Muscle of arm (tissue), 12 donors: ENCODE results near the gene SWAP70. TPM values are rescaled to one million over a fixed set of nuclear protein-coding genes. Genes with fewer than 3 reads are reported as not detected.

Source experiments
- DNase-seq: peaks from one replicate; pipeline ENCODE4 v3.0.0-alpha.2; 2013
- polyA plus RNA-seq, 12 donors: library from polyadenylated mRNA; unstranded; fragments of 120-200 nt; gene quantifications; one replicate each; pipeline ENCODE4 v1.2.1, GENCODE V29; 2013; ENCODE audit not compliant: insufficient read length in 12 of 12

Gene SWAP70
- polyA plus RNA-seq, 12 donors, result 11.9 to 24.4 (median 14.9) TPM; not detected in 1

- no peak for DNase-seq
Measured at GRCh38 chr11:9773524-9773923, 109.6 kb downstream of the SWAP70 start.

- no peak for DNase-seq
Measured at GRCh38 chr11:9774109-9774508, 110.2 kb downstream of the SWAP70 start.

DNA sequence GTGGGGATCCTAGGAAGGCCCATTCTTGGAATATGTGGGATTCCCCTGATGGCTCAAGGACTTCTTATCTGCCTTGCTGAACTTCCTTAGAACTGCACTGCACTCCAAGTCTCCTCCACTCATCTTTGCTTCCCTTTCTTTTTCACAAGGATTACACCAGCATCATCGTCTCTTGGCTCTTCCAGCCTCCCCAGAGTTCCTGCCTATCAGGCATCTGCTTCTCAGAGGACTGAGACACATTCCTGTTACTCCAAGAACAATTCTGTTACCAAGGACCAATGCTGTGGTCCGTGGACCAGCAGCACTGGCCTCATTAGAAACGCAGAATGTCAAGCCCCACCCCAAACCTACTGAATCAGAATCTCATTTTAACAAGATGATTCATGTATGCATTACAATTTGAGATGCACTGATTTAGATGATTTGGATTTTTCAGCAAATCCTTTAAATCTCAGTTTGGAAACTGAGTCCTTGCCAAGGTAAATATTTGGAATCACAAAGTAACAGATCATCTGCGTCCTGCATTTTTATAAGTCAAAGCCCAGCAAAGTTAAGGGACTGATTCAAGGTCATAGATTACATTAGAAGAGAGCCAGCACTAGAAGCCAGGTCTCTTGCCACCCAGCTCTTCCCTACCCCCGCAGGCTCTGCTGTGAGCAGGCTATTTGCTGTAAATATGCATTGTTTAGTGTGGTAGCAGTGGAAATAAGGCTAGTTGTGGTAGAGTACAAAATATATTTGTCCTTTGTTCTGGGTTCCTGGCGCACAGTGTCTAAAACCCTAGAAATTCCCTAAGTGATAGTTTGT lies 110.9 kb downstream of the SWAP70 start:
- DNase-seq, result no peak

DNA sequence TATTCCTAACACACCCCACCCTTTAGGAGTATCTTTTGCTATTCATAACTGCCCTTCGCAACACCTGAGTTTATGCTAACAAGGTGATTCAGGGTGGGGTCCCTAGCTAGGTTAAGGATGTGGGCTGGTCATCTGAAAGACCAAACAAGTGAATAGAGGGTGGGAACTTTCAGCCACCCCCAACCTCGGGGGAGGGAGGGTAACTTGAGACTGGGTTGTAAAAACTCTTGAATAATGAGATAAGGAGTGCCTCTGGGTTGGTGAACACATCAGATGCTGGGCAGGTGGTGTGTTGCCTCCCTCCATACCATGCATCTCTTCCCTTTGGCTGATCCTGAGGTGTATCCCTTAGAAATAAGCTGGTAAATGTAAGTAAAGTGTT lies 111.5 kb downstream of the SWAP70 start:
- DNase-seq, result no peak

DNA sequence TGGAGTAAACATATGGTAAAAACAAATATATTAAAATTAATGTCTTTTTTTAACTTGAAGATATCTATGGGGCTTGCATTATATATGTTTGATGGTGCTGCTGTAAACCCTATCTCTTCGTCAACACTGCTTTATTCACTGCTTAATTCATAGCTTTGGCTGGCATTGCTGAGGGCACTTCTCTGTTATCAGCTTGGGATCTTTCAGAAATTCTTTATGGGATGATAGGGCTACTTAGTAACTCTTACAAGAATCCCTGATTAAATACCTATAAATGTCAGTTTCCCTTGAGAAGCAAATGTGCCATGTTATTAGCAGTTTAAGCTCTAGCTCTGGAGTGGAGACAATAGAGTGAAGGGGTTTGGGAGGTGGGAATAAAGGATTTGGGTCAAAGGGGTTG lies 112.3 kb downstream of the SWAP70 start:
- DNase-seq, result no peak

DNA sequence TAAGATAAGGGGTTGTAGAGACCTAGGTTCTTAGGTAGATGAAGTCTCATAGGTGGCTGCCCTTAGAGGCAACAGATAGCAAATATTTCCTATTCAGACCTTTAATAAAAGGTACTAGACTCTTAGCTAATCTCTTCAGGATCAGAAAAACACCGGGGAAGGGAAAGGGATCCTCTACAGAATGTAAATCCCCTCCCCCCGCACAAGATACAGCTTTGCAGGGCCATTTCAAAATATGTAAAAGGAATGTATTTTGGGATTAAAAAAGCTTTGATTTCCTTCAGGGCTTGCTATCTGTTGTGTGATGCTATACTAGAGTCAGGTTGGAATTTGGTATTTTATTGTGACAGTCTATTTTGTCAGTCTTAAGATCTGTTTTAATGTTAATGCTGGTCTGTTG lies 113.2 kb downstream of the SWAP70 start:
- DNase-seq, result no peak

- DNase-seq, result no peak
Measured at GRCh38 chr11:9777525-9777924, 113.6 kb downstream of the SWAP70 start.

- no peak for DNase-seq
Measured at GRCh38 chr11:9780929-9781328, 117.1 kb downstream of the SWAP70 start.

DNA sequence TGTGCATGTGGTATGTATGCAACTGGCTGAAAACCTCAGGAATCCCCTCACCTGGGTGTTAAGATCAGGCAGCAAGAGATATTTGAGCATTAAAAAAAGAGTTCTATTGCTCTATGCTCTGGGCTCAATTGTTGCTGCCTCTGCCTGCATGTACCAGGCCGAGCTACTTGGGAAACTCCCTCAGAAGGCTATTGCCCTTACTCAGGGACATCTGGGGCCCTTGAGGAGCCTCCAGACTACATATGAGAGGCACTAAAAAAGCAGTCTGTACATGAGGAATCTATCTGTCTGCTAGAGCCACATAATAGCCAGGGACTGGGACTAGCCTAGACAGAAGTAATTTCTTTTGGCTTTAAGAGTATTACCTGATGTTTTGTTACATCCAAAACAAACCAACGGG lies 120.1 kb downstream of the SWAP70 start:
- no peak for DNase-seq

DNA sequence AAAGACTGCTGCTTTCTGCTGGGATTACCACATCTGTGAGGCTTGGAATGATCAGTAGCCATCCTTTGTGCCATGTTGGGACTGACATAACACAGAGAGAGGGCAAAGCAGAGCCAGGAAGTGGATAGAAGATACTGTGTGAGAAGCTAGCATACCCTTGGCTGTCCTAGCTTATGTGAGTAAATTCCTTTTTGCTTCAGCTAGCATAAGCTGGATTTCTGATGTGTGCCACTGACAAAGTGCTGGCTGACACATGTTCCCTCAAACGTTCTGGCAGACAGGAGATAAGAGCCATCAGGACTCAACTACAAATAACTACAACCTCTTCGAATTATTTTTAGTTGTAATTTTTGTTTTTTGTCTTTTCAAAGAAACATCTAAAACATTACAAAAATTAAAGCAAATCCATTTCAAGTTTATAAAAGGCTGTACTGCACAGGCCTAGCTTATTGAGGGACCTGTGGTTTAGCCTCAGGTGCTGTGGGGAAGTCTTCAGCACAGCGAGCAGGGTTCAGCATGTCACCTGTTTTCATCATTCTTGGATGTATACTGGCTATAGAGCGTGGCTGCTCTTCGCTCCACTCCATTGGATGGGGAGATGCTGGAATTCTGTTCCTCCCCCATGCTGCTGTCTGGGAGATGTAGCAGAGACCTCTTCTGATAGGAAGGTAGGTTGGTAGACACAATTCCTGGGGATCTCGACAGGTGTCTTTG lies 120.9 kb downstream of the SWAP70 start:
- DNase-seq, result no peak

DNA sequence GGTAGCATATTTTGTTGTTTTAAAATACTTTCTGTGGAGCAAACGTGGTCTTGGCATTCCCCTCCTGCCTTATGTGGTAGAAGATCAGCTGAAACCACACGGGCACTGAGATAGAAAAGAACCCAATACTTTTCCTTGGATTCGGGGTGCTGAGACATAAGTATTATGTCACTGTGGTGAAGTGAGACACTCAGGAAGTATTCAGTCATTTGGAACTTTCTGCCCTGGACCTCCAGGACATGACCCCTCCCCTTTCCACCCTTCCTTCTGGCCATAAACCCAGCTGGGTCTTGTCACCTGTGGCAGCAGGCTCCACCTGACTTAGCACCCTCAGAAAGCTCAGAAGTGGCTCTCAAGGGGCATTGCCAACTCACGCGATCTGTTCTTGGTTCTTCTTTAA lies 123.4 kb downstream of the SWAP70 start:
- no peak for DNase-seq

DNA sequence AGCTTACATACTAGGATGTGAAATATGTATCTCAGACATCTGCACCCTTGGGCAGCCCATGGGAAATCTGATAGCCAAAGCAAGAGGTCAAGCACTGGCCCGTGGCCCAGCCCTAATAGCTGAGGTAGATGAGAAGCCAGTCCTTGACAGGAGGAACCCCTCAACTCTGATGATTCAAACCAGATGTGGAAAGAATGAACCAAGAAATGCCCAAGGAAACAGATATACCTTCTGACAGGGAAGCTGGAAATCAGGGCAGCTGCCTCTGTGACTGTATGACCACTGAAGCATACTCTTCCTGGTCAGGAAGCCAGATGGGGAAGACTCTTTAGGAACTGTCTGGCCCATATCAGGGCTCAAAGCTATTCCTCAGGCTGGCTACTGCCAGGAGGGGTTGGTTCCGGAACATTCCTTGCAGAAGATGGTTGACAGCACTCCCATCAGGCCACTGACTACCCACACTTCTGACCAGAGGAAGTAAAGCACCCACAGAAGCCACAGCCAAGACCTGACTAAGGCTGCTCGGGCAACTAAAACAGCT lies 124.2 kb downstream of the SWAP70 start:
- DNase-seq, result no peak

DNA sequence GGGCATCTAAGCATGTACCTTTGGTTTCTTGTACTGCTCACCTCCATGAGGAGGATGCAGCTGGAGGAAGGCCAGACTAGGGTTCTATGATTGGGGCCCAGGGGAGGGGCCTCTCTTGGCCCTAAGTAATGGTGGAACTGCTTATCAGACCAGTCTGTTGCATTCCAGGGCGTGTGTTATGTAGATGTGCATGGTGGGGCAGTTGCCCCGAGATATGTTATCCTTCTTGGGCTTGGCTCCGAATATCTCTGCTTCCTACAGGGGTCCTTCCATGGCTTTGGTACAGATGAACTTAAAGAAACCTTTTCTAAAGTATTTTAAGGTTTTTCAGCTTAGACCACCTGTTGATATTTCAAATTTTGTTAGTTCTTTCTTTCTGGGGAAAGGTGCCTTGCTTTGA lies 126.0 kb downstream of the SWAP70 start:
- DNase-seq, result no peak

- no peak for DNase-seq
Measured at GRCh38 chr11:9790703-9791102, 126.8 kb downstream of the SWAP70 start.

GRCh38 chr11:9796266-9796665 lies 132.4 kb downstream of the SWAP70 start:
- DNase-seq, result no peak

DNA sequence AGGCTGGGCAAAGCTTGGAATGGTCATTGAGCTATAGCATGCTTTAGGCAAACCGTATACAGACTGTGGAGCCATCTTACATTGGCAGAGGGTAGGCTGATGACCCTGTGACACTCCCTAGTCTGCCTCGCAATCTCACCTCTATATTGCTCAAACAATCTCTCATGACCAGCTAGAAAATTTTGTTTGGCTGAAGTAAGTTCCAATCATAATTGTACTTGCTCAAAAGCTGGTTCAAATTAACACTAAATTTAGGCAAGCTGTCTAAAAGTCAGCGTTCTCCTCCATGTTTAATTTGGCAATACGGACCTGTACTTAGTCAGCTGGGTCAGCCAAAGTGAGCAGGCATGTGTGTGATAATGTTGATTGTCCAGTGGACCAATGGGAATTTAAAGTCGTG lies 133.0 kb downstream of the SWAP70 start:
- DNase-seq, result no peak

DNA sequence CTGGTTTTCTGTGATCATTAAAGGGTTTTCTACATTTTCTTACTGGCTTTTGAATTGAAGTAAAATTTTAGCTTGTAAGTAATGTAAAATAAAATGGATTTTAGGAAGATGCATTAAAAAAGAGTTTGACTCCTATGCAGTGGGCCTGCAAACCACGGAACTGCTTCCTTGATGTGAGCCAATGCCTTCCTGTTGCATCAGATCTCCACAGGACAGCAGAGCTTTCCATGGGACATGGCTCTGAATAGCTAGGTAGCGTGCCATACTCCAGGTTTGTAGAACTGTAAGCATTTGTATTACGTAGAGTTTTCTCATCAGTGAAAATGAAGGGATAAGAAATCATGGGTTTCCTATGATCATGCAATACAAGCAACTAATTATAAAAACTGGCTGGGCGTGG lies 133.4 kb downstream of the SWAP70 start:
- DNase-seq, result no peak

GRCh38 chr11:9799886-9800285 lies 136.0 kb downstream of the SWAP70 start:
- DNase-seq, result no peak

DNA sequence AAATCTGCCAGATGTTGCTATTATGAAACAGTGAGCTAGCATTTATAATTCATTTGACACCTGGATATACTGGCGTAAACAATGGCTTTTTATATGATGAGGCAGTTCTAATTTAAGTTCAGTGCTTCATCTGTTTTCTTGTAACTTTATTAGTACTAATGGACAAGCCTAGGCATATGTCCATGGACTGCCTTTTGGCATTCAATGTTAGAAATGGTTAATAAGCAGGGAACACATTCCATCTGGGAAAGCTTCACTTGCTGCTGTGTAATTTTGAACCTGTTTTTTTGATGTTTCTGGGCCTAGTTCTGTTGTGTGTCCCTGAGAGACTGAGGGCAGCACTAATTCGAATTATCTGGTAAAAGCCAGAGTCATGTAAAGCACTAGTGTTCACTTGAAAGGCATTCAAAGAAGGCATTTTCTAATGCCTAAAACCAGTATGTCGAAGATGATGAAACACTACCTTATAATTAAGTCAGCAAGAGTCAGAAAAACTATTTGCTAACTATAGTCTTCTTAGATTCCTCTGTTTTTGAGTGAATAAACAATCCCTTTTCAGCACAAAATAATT lies 138.5 kb downstream of the SWAP70 start:
- peak; percentile 68 for DNase-seq
